Transverse colon (tissue), 4 donors: Measurements from ENCODE around the gene ERG. TPM values are rescaled to one million over a fixed set of nuclear protein-coding genes. Genes with fewer than 3 reads are reported as not detected.

Source experiments
- DNase-seq: peaks from one replicate; pipeline ENCODE4 v3.0.0-alpha.2; 2019
- H3K27ac ChIP-seq, 4 donors: fragments of 200-600 bp; sonication (generic); 2 replicates each; pipeline ENCODE4 v1.5.1; 2016 to 2018; ENCODE audit warnings: inconsistent platforms in 4 of 4
- H3K27me3 ChIP-seq: fragments of 200-600 bp; sonication (generic); 2 replicates; pipeline ENCODE4 v1.5.1; 2017; ENCODE audit warnings: inconsistent platforms
- H3K36me3 ChIP-seq, 4 donors: fragments of 200-600 bp; sonication (generic); 2 replicates each; pipeline ENCODE4 v1.5.1; 2017 to 2019; ENCODE audit warnings: inconsistent platforms in 4 of 4
- H3K4me1 ChIP-seq, 4 donors: fragments of 200-600 bp; sonication (generic); 2 replicates each; pipeline ENCODE4 v1.5.1; 2017 to 2020; ENCODE audit warnings: inconsistent platforms in 4 of 4
- H3K4me3 ChIP-seq, 4 donors: fragments of 200-600 bp; sonication (generic); 1 replicate in 1 of 4; 2 replicates in 3 of 4; pipeline versions ENCODE4 v1.5.1 to v1.6.1; 2017 to 2019; ENCODE audit warnings: inconsistent platforms in 4 of 4
- H3K9me3 ChIP-seq, 2 donors: fragments of 200-600 bp; sonication (generic); 2 replicates each; pipeline ENCODE4 v1.5.1; 2017 to 2019; ENCODE audit warnings: inconsistent platforms in 2 of 2
- CTCF ChIP-seq, 5 experiments: fragments of 200-600 bp in 3 of 5; fragments of 450-650 bp in 2 of 5; sonication (generic) in 3 of 5; IDR thresholded peaks; 1 replicate in 2 of 5; 2 replicates in 3 of 5; pipeline ENCODE4 v1.5.1; 2016 to 2017; ENCODE audit warnings: antibody characterized with exemption in 5 of 5, inconsistent platforms in 3 of 5, mild to moderate bottlenecking in 2 of 5, moderate library complexity in 1 of 5
- EP300 ChIP-seq: sonication (generic); formaldehyde crosslinking; IDR thresholded peaks from one replicate; pipeline ENCODE4 v1.6.1; 2017; ENCODE audit warnings: antibody characterized with exemption, low read depth
- POLR2A ChIP-seq: fragments of 450-650 bp; IDR thresholded peaks from one replicate; pipeline ENCODE4 v1.6.1; 2016; ENCODE audit warnings: antibody characterized with exemption, mild to moderate bottlenecking, moderate library complexity
- POLR2AphosphoS5 ChIP-seq, 3 donors: sonication (generic); formaldehyde crosslinking; IDR thresholded peaks; one replicate each; pipeline ENCODE4 v1.6.1; 2016; ENCODE audit warnings: antibody characterized with exemption in 3 of 3
- WGBS, 2 donors: methylation state at CpG; one replicate each; pipeline ENCODE4 v1.1.5; 2018; ENCODE audit warnings: low coverage in 1 of 2; 5-methylcytosine and 5-hydroxymethylcytosine counted together
- in situ Hi-C, 4 donors: fragments of 200-750 bp; cut with MboI; loops; one replicate each; pipeline versions ENCODE4 v1.15.0 to v1.15.1; 2017; ENCODE audit warnings: low sequenced_read_pairs in 3 of 4, low pct_ligation_motif_present in 1 of 4, low pct_unique_long_range_greater_than_20kb in 1 of 4
- intact Hi-C: fragments of 100-400 bp; cut with DNase I; formaldehyde crosslinking; loops from one replicate; pipeline ENCODE4 v1.15.1; 2023; ENCODE audit warnings: low total_unique reads
- total RNA-seq, 4 donors: library from RNA; depleted of rRNA; stranded (reverse); fragments of >200 nt; gene quantifications; one replicate each; pipeline ENCODE4 v1.1.0, GENCODE V29; 2016

ERG gene
- total RNA-seq, 4 donors from 2014 or later = 1.5 to 8.6 (median 3.7) TPM

- no peaks in the 10 kb centered on the region for H3K27me3 ChIP-seq
- H3K4me3 ChIP-seq = no peak overlapping the region
- no peak for TF ChIP-seq POLR2A
- no peak for TF ChIP-seq CTCF (IDR thresholded peaks at IDR 0.05)
- TF ChIP-seq EP300 = no peak
- TF ChIP-seq POLR2AphosphoS5 (IDR thresholded peaks at IDR 0.05) = no peak
- WGBS, 2 donors = 87 to 95% methylated on average over 2 of the region's 2 CpGs
- DNase-seq = no peak
- H3K9me3 ChIP-seq = no peaks in the 10 kb centered on the region
- in situ Hi-C loops (no loop called here), intact Hi-C loops (no loop called here)
- H3K27ac ChIP-seq = no peak overlapping the region
- no peaks in the 10 kb centered on the region for H3K4me1 ChIP-seq
- no peaks in the 10 kb centered on the region for H3K36me3 ChIP-seq
These were observed 69.3 kb downstream of the ERG start for GRCh38 chr21:38429011-38429410.

- Histone ChIP-seq H3K4me3 (no peak overlapping the region), H3K4me1 (no peaks in the 10 kb centered on the region), H3K27me3 (no peaks in the 10 kb centered on the region), H3K27ac (no peak overlapping the region), H3K36me3 (no peaks in the 10 kb centered on the region), H3K9me3 (no peaks in the 10 kb centered on the region)
- no peak for DNase-seq
- in situ Hi-C loops = no loop called here
- intact Hi-C loops = no loop called here
- WGBS, 2 donors = 59 to 89% methylated on average over 6 to 7 of the region's 7 CpGs
- TF ChIP-seq EP300 (no peak), CTCF (IDR thresholded peaks at IDR 0.05) (no peak), POLR2AphosphoS5 (IDR thresholded peaks at IDR 0.05) (no peak), POLR2A (no peak)
These were observed 70.1 kb downstream of the ERG start for GRCh38 chr21:38428211-38428610.

- Histone ChIP-seq H3K36me3 (no peaks in the 10 kb centered on the region), H3K27me3 (no peaks in the 10 kb centered on the region), H3K4me3 (no peak overlapping the region), H3K9me3 (no peaks in the 10 kb centered on the region), H3K27ac (no peak overlapping the region), H3K4me1 (no peaks in the 10 kb centered on the region)
- 17 to 75% methylated on average over 1 to 11 of the region's 11 CpGs for WGBS, 2 donors
- TF ChIP-seq CTCF (IDR thresholded peaks at IDR 0.05) = no peak
- intact Hi-C loops (no loop called here), in situ Hi-C loops (no loop called here)
- DNase-seq = no peak
These were observed 73.8 kb downstream of the ERG start for GRCh38 chr21:38424305-38425019.

GRCh38 chr21:38422082-38422481 is 76.2 kb downstream of the ERG start:
- H3K4me1 ChIP-seq = no peaks in the 10 kb centered on the region
- no peaks in the 10 kb centered on the region for H3K36me3 ChIP-seq
- no peak overlapping the region for H3K4me3 ChIP-seq
- no peak for DNase-seq
- in situ Hi-C loops (no loop called here), intact Hi-C loops (no loop called here)
- no peaks in the 10 kb centered on the region for H3K27me3 ChIP-seq
- 77 to 90% methylated on average over 4 to 5 of the region's 5 CpGs for WGBS, 2 donors
- H3K27ac ChIP-seq = no peak overlapping the region
- no peaks in the 10 kb centered on the region for H3K9me3 ChIP-seq
- TF ChIP-seq CTCF (IDR thresholded peaks at IDR 0.05) (no peak), POLR2A (no peak), POLR2AphosphoS5 (IDR thresholded peaks at IDR 0.05) (no peak), EP300 (no peak)
